MM.1S (cell line): ENCODE measurements around the gene LRFN2.

Experiments used
- DNase-seq: peaks from one replicate; pipeline ENCODE4 v3.0.0-alpha.2; 2015
- H2AFZ ChIP-seq: fragments of 300-600 bp; sonication (generic); 2 replicates; pipeline ENCODE4 v1.6.0; 2016; ENCODE audit warnings: antibody characterized with exemption, low read length
- H3F3A ChIP-seq: fragments of 300-600 bp; sonication (generic); 2 replicates; pipeline ENCODE4 v1.6.1; 2016; ENCODE audit warnings: mild to moderate bottlenecking, antibody characterized with exemption, low read length, moderate library complexity, mixed read lengths; ENCODE audit not compliant: insufficient read depth
- H3K27ac ChIP-seq: fragments of 300-600 bp; sonication (generic); 2 replicates; pipeline ENCODE4 v1.5.1; 2016; ENCODE audit warnings: mild to moderate bottlenecking, low read length
- H3K27me3 ChIP-seq: fragments of 300-600 bp; sonication (generic); replicated peaks from 2 replicates; pipeline ENCODE4 v1.6.0; 2016; ENCODE audit warnings: low read length; ENCODE audit not compliant: insufficient read depth
- H3K36me3 ChIP-seq: fragments of 300-600 bp; sonication (generic); replicated peaks from 2 replicates; pipeline ENCODE4 v1.6.1; 2016; ENCODE audit warnings: mild to moderate bottlenecking, low read length, mixed read lengths; ENCODE audit not compliant: insufficient read depth
- H3K4me1 ChIP-seq: fragments of 300-600 bp; sonication (generic); 2 replicates; pipeline ENCODE4 v1.6.1; 2016; ENCODE audit warnings: low read length, mixed read lengths
- H3K4me2 ChIP-seq: fragments of 300-600 bp; sonication (generic); 2 replicates; pipeline ENCODE4 v1.6.0; 2016; ENCODE audit warnings: low read depth, low read length
- H3K4me3 ChIP-seq: fragments of 300-600 bp; sonication (generic); 2 replicates; pipeline ENCODE4 v1.5.1; 2016; ENCODE audit warnings: low read length, mixed read lengths
- H3K79me2 ChIP-seq: fragments of 300-600 bp; sonication (generic); 2 replicates; pipeline ENCODE4 v1.6.1; 2016; ENCODE audit warnings: mixed run types, low read length, mixed read lengths
- H3K9ac ChIP-seq: fragments of 300-600 bp; sonication (generic); 2 replicates; pipeline ENCODE4 v1.6.1; 2016; ENCODE audit warnings: low read length, mixed read lengths
- H3K9me2 ChIP-seq: fragments of 300-600 bp; sonication (generic); replicated peaks from 2 replicates; pipeline ENCODE4 v1.6.1; 2016; ENCODE audit warnings: mild to moderate bottlenecking, low read length, mixed read lengths; ENCODE audit not compliant: insufficient read depth
- H3K9me3 ChIP-seq: fragments of 300-600 bp; sonication (generic); replicated peaks from 2 replicates; pipeline ENCODE4 v1.6.1; 2016; ENCODE audit warnings: mild to moderate bottlenecking, low read length, mixed read lengths; ENCODE audit not compliant: insufficient read depth
- H4K20me1 ChIP-seq: fragments of 300-600 bp; sonication (generic); 2 replicates; pipeline ENCODE4 v1.6.1; 2016; ENCODE audit warnings: mild to moderate bottlenecking, low read length, moderate library complexity, mixed read lengths; ENCODE audit not compliant: insufficient read depth
- EZH2 ChIP-seq: fragments of 300-600 bp; sonication (generic); optimal IDR thresholded peaks from 2 replicates; pipeline ENCODE3; 2017; ENCODE audit warnings: low read depth, mild to moderate bottlenecking, antibody characterized with exemption, low read length, mixed read lengths
- EZH2phosphoT487 ChIP-seq: fragments of 300-600 bp; sonication (generic); IDR thresholded peaks from 2 replicates; pipeline ENCODE4 v1.6.1; 2018; ENCODE audit warnings: antibody characterized with exemption, low read length
- TF ChIP-seq, protein P1 (sequence below): fragments of 300-600 bp; sonication (generic); IDR thresholded peaks from 2 replicates; pipeline ENCODE4 v1.5.1; 2016; ENCODE audit warnings: antibody characterized with exemption, low read length, mixed read lengths

The LRFN2 gene

DNA sequence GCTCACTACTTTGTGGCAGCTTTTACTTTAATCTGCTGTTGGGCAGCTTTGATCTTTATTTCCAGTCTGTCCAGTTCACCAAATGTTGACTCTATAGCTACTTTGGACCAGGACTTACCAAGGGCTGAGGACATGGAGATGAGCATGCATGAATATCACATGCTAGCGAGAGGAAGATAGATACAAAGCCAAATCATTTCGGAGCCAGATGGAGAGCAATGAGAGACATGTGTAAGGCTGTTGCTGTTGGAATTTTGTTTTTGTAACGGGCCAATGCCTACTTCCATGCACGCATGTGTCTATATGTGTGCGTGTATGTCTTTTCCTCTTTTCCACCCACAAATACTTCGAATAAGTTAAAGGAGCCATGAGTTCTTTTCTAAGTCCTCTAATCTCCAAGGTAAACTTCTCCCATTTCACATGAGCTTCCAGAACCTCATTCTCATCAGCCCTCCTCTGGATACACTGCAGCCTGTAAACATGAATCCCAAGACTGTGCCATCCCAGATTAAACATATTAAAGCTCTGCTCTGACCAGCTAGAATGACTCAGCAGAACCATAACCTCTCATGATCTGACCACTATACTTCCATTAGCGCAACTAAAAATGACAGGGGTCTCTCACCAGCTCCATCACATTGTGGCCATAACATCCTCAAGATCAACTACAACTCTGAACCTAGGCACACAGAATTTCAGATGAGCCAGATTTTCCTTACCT, 160.7 kb downstream of the LRFN2 start:
- Histone ChIP-seq H3K9me3 (no peaks in the 10 kb centered on the region), H2AFZ (no peak overlapping the region), H3K79me2 (no peaks in the 10 kb centered on the region), H3F3A (no peaks in the 10 kb centered on the region), H3K36me3 (no peaks in the 10 kb centered on the region), H3K9me2 (no peaks in the 10 kb centered on the region), H3K4me1 (no peaks in the 10 kb centered on the region), H3K27me3 (no peaks in the 10 kb centered on the region), H3K4me3 (no peak overlapping the region), H3K4me2 (no peak overlapping the region), H4K20me1 (no peaks in the 10 kb centered on the region), H3K9ac (no peak overlapping the region), H3K27ac (no peak overlapping the region)
- no peak for DNase-seq
- TF ChIP-seq, protein P1, sequence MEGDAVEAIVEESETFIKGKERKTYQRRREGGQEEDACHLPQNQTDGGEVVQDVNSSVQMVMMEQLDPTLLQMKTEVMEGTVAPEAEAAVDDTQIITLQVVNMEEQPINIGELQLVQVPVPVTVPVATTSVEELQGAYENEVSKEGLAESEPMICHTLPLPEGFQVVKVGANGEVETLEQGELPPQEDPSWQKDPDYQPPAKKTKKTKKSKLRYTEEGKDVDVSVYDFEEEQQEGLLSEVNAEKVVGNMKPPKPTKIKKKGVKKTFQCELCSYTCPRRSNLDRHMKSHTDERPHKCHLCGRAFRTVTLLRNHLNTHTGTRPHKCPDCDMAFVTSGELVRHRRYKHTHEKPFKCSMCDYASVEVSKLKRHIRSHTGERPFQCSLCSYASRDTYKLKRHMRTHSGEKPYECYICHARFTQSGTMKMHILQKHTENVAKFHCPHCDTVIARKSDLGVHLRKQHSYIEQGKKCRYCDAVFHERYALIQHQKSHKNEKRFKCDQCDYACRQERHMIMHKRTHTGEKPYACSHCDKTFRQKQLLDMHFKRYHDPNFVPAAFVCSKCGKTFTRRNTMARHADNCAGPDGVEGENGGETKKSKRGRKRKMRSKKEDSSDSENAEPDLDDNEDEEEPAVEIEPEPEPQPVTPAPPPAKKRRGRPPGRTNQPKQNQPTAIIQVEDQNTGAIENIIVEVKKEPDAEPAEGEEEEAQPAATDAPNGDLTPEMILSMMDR: no peak
- no peak for TF ChIP-seq EZH2
- TF ChIP-seq EZH2phosphoT487: no peak

DNA sequence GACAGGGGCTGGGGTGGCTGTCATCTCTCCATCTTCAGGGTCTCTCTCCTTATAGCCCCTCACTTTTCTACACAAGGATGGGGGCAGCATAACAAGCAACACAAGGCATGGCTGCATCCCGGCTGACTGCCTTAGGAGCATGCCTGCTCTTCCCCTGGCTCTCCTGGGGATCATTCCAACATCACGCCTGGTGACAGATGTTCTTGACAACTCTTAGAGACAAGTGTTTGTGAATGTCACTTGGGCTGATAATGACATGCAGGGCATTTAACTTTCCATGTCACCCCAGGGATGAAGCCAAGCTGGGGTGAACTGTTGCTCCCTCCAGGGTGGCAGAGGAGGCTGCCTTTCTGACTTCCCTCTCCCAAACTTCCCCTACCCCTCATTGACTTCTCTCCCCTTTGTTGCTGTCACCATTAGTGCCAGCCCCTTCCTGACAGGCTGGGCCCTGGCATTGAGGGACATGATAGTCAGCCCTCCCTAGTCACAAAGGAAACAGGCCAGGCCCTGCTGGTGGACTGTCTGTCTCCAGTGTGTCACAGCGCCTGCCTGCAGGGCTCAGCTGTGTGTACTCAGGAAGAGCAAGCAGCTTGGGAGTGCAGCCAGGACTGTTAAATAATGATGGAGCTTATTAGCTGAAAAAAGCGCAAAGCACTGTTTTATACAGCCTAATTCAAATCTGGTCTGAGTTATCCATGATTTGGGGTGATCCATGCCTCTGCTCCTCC, 161.8 kb downstream of the LRFN2 start:
- no peaks in the 10 kb centered on the region for H4K20me1 ChIP-seq
- no peak overlapping the region for H2AFZ ChIP-seq
- no peak overlapping the region for H3K27ac ChIP-seq
- H3K4me2 ChIP-seq: no peak overlapping the region
- DNase-seq: no peak
- no peak for TF ChIP-seq EZH2
- no peaks in the 10 kb centered on the region for H3K9me2 ChIP-seq
- H3F3A ChIP-seq: no peaks in the 10 kb centered on the region
- no peaks in the 10 kb centered on the region for H3K79me2 ChIP-seq
- no peak overlapping the region for H3K4me3 ChIP-seq
- H3K9ac ChIP-seq: no peak overlapping the region
- H3K4me1 ChIP-seq: no peaks in the 10 kb centered on the region
- no peaks in the 10 kb centered on the region for H3K27me3 ChIP-seq
- H3K9me3 ChIP-seq: no peaks in the 10 kb centered on the region
- no peaks in the 10 kb centered on the region for H3K36me3 ChIP-seq

DNA sequence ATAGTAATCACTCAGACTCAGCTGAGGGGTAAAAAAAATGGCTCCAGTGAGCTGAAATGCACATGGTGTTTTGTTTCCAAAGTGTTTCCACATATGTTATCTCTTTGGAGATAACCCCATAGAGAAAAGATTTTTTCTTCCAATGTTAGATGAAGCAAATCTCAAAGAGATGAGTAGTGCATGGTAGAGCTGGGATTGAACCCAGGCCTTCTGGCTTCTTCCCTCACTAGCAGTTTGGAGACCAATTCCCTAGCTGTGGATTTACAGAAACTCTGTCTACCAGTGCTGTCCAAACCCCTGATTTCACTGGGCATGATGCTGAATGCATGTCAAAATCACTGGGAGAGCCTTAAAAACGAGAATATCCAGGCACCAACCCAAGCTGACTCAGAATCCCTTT, 165.1 kb downstream of the LRFN2 start:
- no peaks in the 10 kb centered on the region for H3F3A ChIP-seq
- no peaks in the 10 kb centered on the region for H3K36me3 ChIP-seq
- no peak for DNase-seq
- no peak overlapping the region for H3K9ac ChIP-seq
- no peaks in the 10 kb centered on the region for H3K9me2 ChIP-seq
- TF ChIP-seq, protein P1: no peak
- TF ChIP-seq EZH2phosphoT487: no peak
- no peak for TF ChIP-seq EZH2
- H3K4me1 ChIP-seq: no peaks in the 10 kb centered on the region
- H3K4me3 ChIP-seq: no peak overlapping the region
- no peaks in the 10 kb centered on the region for H3K27me3 ChIP-seq
- H3K79me2 ChIP-seq: no peaks in the 10 kb centered on the region
- no peak overlapping the region for H3K4me2 ChIP-seq
- H2AFZ ChIP-seq: no peak overlapping the region
- H3K9me3 ChIP-seq: no peaks in the 10 kb centered on the region
- no peaks in the 10 kb centered on the region for H4K20me1 ChIP-seq
- no peak overlapping the region for H3K27ac ChIP-seq
